IPS-20b (cell line): ENCODE data around the gene NBEAL2.

Experiments
- H3K27ac ChIP-seq: one replicate; pipeline ENCODE4 v1.5.1; 2013; ENCODE audit warnings: low read length
- H3K27me3 ChIP-seq: 2 replicates; pipeline ENCODE4 v1.6.1; 2013; ENCODE audit warnings: mild to moderate bottlenecking, low read length, inconsistent platforms; ENCODE audit not compliant: insufficient read depth
- H3K36me3 ChIP-seq: 2 replicates; pipeline ENCODE4 v1.6.1; 2013; ENCODE audit warnings: low read depth, mild to moderate bottlenecking, inconsistent platforms, low read length, moderate library complexity; ENCODE audit not compliant: insufficient read depth
- H3K4me1 ChIP-seq: 2 replicates; pipeline ENCODE4 v1.6.1; 2013; ENCODE audit warnings: mild to moderate bottlenecking, control low read depth, inconsistent platforms, low read length, moderate library complexity; ENCODE audit not compliant: insufficient read depth
- H3K4me3 ChIP-seq: 2 replicates; pipeline ENCODE4 v1.5.1; 2013; ENCODE audit warnings: mild to moderate bottlenecking, low read length, inconsistent platforms
- H3K9ac ChIP-seq: 2 replicates; pipeline ENCODE4 v1.6.1; 2013; ENCODE audit warnings: low read depth, mild to moderate bottlenecking, inconsistent platforms, low read length, moderate library complexity
- H3K9me3 ChIP-seq: 2 replicates; pipeline ENCODE4 v1.6.1; 2013; ENCODE audit warnings: mild to moderate bottlenecking, low read depth, low read length, inconsistent platforms; ENCODE audit not compliant: insufficient read depth

The NBEAL2 gene

DNA sequence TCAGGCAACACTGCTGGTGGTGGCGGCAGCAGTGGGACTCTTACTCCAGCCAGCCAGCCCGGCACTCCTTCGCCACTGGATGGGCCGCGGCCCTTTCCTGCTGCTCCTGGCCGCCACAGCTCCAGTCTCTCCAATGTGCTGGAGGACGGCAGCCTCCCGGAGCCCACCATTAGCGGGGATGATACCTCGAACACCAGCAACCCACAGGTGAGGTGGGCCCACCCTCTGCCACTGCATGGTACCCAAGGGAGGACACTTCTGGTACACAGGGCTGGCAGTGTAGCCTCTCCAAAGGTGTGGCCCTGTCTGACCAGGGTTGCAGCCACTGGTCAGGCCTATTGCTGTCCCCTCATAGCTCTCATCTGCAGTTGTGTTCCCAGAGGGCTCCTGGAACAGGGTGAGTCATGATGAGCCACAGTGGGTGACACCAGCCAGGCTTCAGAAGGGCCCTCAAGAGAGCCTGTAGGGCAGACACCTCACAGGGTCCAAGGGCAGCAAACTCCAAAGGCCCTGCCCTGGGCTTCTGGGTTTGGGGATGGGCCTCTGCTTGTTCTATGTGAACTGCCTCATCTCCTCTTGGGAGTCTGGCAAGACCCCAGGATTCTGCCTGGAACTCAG, 20.8 kb downstream of the NBEAL2 start:
- Histone ChIP-seq H3K4me3 (no peak overlapping the region), H3K36me3 (peaks cover 61% of the 10 kb centered on the region), H3K9ac (no peak overlapping the region), H3K4me1 (no peaks in the 10 kb centered on the region), H3K9me3 (no peaks in the 10 kb centered on the region), H3K27me3 (no peaks in the 10 kb centered on the region), H3K27ac (no peak overlapping the region)

GRCh38 chr3:47000922-47001730, 21.7 kb downstream of the NBEAL2 start:
- Histone ChIP-seq H3K4me1 (no peaks in the 10 kb centered on the region), H3K27me3 (no peaks in the 10 kb centered on the region), H3K9me3 (no peaks in the 10 kb centered on the region), H3K27ac (no peak overlapping the region), H3K4me3 (no peak overlapping the region), H3K9ac (no peak overlapping the region), H3K36me3 (peaks cover 70% of the 10 kb centered on the region)

GRCh38 chr3:47001731-47002170, 22.3 kb downstream of the NBEAL2 start:
- H3K9ac ChIP-seq = no peak overlapping the region
- no peak overlapping the region for H3K4me3 ChIP-seq
- H3K9me3 ChIP-seq = no peaks in the 10 kb centered on the region
- H3K27ac ChIP-seq = no peak overlapping the region
- no peaks in the 10 kb centered on the region for H3K27me3 ChIP-seq
- H3K4me1 ChIP-seq = no peaks in the 10 kb centered on the region
- peaks cover 76% of the 10 kb centered on the region for H3K36me3 ChIP-seq

GRCh38 chr3:47002171-47003055, 22.9 kb downstream of the NBEAL2 start:
- H3K4me3 ChIP-seq = no peak overlapping the region
- H3K36me3 ChIP-seq = peaks cover 81% of the 10 kb centered on the region
- H3K9ac ChIP-seq = no peak overlapping the region
- H3K27me3 ChIP-seq = no peaks in the 10 kb centered on the region
- H3K9me3 ChIP-seq = no peaks in the 10 kb centered on the region
- H3K27ac ChIP-seq = no peak overlapping the region
- no peaks in the 10 kb centered on the region for H3K4me1 ChIP-seq

GRCh38 chr3:47003056-47003410, 23.6 kb downstream of the NBEAL2 start:
- peaks cover 81% of the 10 kb centered on the region for H3K36me3 ChIP-seq
- H3K4me1 ChIP-seq = no peaks in the 10 kb centered on the region

GRCh38 chr3:47003461-47004368, 24.2 kb downstream of the NBEAL2 start:
- Histone ChIP-seq H3K36me3 (peaks cover 80% of the 10 kb centered on the region), H3K9me3 (no peaks in the 10 kb centered on the region)

More at GRCh38 chr3:47003056-47003410, 23.6 kb downstream of the NBEAL2 start:
- H3K9ac ChIP-seq = no peak overlapping the region
- no peaks in the 10 kb centered on the region for H3K27me3 ChIP-seq
- H3K4me3 ChIP-seq = no peak overlapping the region
- H3K27ac ChIP-seq = no peak overlapping the region
- H3K9me3 ChIP-seq = no peaks in the 10 kb centered on the region

GRCh38 chr3:47004369-47005211, 25.1 kb downstream of the NBEAL2 start:
- Histone ChIP-seq H3K4me1 (no peaks in the 10 kb centered on the region; the same call in 1 of the 2 replicates), H3K9ac (no peak overlapping the region), H3K9me3 (no peaks in the 10 kb centered on the region), H3K4me3 (no peak overlapping the region), H3K36me3 (peaks cover 71% of the 10 kb centered on the region), H3K27me3 (no peaks in the 10 kb centered on the region), H3K27ac (no peak overlapping the region)

More at GRCh38 chr3:47003461-47004368, 24.2 kb downstream of the NBEAL2 start:
- no peak overlapping the region for H3K27ac ChIP-seq
- no peaks in the 10 kb centered on the region for H3K27me3 ChIP-seq
- H3K4me1 ChIP-seq = no peaks in the 10 kb centered on the region; the same call in 1 of the 2 replicates
- H3K9ac ChIP-seq = no peak overlapping the region
- H3K4me3 ChIP-seq = no peak overlapping the region

GRCh38 chr3:47005212-47006144, 26.0 kb downstream of the NBEAL2 start:
- Histone ChIP-seq H3K9me3 (no peaks in the 10 kb centered on the region), H3K4me1 (peaks cover 6% of the 10 kb centered on the region; the same call in 1 of the 2 replicates), H3K36me3 (peaks cover 63% of the 10 kb centered on the region), H3K27me3 (no peaks in the 10 kb centered on the region), H3K4me3 (no peak overlapping the region), H3K27ac (no peak overlapping the region), H3K9ac (no peak overlapping the region)

GRCh38 chr3:47006145-47006651, 26.7 kb downstream of the NBEAL2 start:
- Histone ChIP-seq H3K4me3 (no peak overlapping the region), H3K27me3 (no peaks in the 10 kb centered on the region), H3K27ac (no peak overlapping the region), H3K9me3 (no peaks in the 10 kb centered on the region), H3K36me3 (peaks cover 57% of the 10 kb centered on the region), H3K9ac (no peak overlapping the region), H3K4me1 (peaks cover 8% of the 10 kb centered on the region; the same call in 1 of the 2 replicates)
